H9 (cell line): ENCODE data around the gene EFNA3. TPM values are rescaled to one million over a fixed set of nuclear protein-coding genes. Genes with fewer than 3 reads are reported as not detected.

Source experiments
- DNase-seq: peaks from one replicate; pipeline ENCODE4 v3.0.0-alpha.2; 2017
- H2AFZ ChIP-seq: one replicate; pipeline ENCODE4 v1.6.1; 2013; ENCODE audit warnings: mild to moderate bottlenecking, low read length, control low read depth, moderate library complexity
- H2AK5ac ChIP-seq: 2 replicates; pipeline ENCODE4 v1.6.1; 2013; ENCODE audit warnings: low read length, control low read depth, mixed read lengths; ENCODE audit not compliant: insufficient read length
- H2BK120ac ChIP-seq: one replicate; pipeline ENCODE4 v1.6.1; 2013; ENCODE audit warnings: low read depth, mild to moderate bottlenecking, low read length, control low read depth, inconsistent platforms; ENCODE audit not compliant: poor library complexity, severe bottlenecking
- H2BK12ac ChIP-seq: 2 replicates; pipeline ENCODE4 v1.6.1; 2013; ENCODE audit warnings: low read length, control low read depth, mixed read lengths, low read depth; ENCODE audit not compliant: insufficient read length
- H2BK15ac ChIP-seq: 2 replicates; pipeline ENCODE4 v1.6.1; 2013; ENCODE audit warnings: low read depth, low read length, control low read depth
- H2BK20ac ChIP-seq: one replicate; pipeline ENCODE4 v1.6.1; 2013; ENCODE audit warnings: low read depth, mild to moderate bottlenecking, low read length, control low read depth, inconsistent platforms; ENCODE audit not compliant: poor library complexity, severe bottlenecking
- H2BK5ac ChIP-seq: 2 replicates; pipeline ENCODE4 v1.6.1; 2013; ENCODE audit warnings: low read length, control low read depth, mixed read lengths; ENCODE audit not compliant: insufficient read length
- H3K14ac ChIP-seq: 2 replicates; pipeline ENCODE4 v1.6.1; 2013; ENCODE audit warnings: low read length, control low read depth; ENCODE audit not compliant: insufficient read depth
- H3K18ac ChIP-seq: 2 replicates; pipeline ENCODE4 v1.6.1; 2013; ENCODE audit warnings: low read depth, mild to moderate bottlenecking, mixed read lengths, low read length, control low read depth; ENCODE audit not compliant: insufficient read length
- H3K23ac ChIP-seq: 2 replicates; pipeline ENCODE4 v1.6.1; 2013; ENCODE audit warnings: low read length, control low read depth, mixed read lengths, low read depth; ENCODE audit not compliant: insufficient read length
- H3K23me2 ChIP-seq: 2 replicates; pipeline ENCODE4 v1.6.1; 2013; ENCODE audit warnings: low read depth, mild to moderate bottlenecking, mixed read lengths, low read length, control low read depth; ENCODE audit not compliant: insufficient read length, poor library complexity, severe bottlenecking
- H3K27ac ChIP-seq: 2 replicates; pipeline ENCODE4 v1.5.1; 2013; ENCODE audit warnings: low read length, control low read depth, mixed read lengths, low read depth; ENCODE audit not compliant: insufficient read length
- H3K27me3 ChIP-seq: 2 replicates; pipeline ENCODE4 v1.6.1; 2013; ENCODE audit warnings: low read length, control low read depth, inconsistent platforms; ENCODE audit not compliant: insufficient read depth
- H3K4ac ChIP-seq: 2 replicates; pipeline ENCODE4 v1.6.1; 2013; ENCODE audit warnings: low read depth, mild to moderate bottlenecking, control low read depth, inconsistent platforms, low read length, moderate library complexity
- H3K4me1 ChIP-seq: 2 replicates; pipeline ENCODE4 v1.6.1; 2013; ENCODE audit warnings: low read length, control low read depth, inconsistent platforms; ENCODE audit not compliant: insufficient read depth
- H3K4me2 ChIP-seq: 2 replicates; pipeline ENCODE4 v1.6.1; 2013; ENCODE audit warnings: low read length, control low read depth, mixed read lengths; ENCODE audit not compliant: insufficient read length, insufficient read depth
- H3K56ac ChIP-seq: 2 replicates; pipeline ENCODE4 v1.6.1; 2013; ENCODE audit warnings: low read depth, mild to moderate bottlenecking, mixed read lengths, low read length, control low read depth; ENCODE audit not compliant: insufficient read length
- H3K79me1 ChIP-seq: 2 replicates; pipeline ENCODE4 v1.6.1; 2013; ENCODE audit warnings: low read depth, mild to moderate bottlenecking, moderate library complexity, low read length, control low read depth, inconsistent platforms; ENCODE audit not compliant: insufficient read depth, poor library complexity, severe bottlenecking
- H3K79me2 ChIP-seq: 2 replicates; pipeline ENCODE4 v1.6.1; 2013; ENCODE audit warnings: low read length, control low read depth, inconsistent platforms; ENCODE audit not compliant: insufficient read depth
- H3K9ac ChIP-seq: 2 replicates; pipeline ENCODE4 v1.6.1; 2013; ENCODE audit warnings: low read length, control low read depth, mixed read lengths; ENCODE audit not compliant: insufficient read length; ENCODE audit errors: extremely low read depth
- H3K9me3 ChIP-seq: one replicate; pipeline ENCODE4 v1.6.1; 2013; ENCODE audit warnings: low read depth, low read length, inconsistent platforms; ENCODE audit not compliant: control insufficient read depth
- H3T11ph ChIP-seq: one replicate; pipeline ENCODE4 v1.6.1; 2013; ENCODE audit warnings: mild to moderate bottlenecking, low read length, control low read depth, inconsistent platforms
- H4K20me1 ChIP-seq: one replicate; pipeline ENCODE4 v1.6.1; 2013; ENCODE audit not compliant: control insufficient read depth, insufficient read length, insufficient read depth
- H4K5ac ChIP-seq: 2 replicates; pipeline ENCODE4 v1.6.1; 2013; ENCODE audit warnings: low read depth, mild to moderate bottlenecking, mixed read lengths, low read length, control low read depth; ENCODE audit not compliant: insufficient read length
- H4K8ac ChIP-seq: replicated peaks from 2 replicates; pipeline ENCODE4 v1.6.1; 2013; ENCODE audit warnings: low read length, control low read depth, mixed read lengths, low read depth; ENCODE audit not compliant: insufficient read length
- H4K91ac ChIP-seq: 2 replicates; pipeline ENCODE4 v1.6.1; 2013; ENCODE audit warnings: low read depth, mild to moderate bottlenecking, moderate library complexity, mixed read lengths, low read length, control low read depth; ENCODE audit not compliant: insufficient read length
- H3K27ac Mint-ChIP-seq, 3 experiments: 2 replicates in 2 of 3; 3 replicates in 1 of 3; pipeline ENCODE4 v1.8.0; 2020 to 2021; ENCODE audit warnings: mixed read lengths in 3 of 3, mild to moderate bottlenecking in 1 of 3, moderate library complexity in 1 of 3
- H3K27me3 Mint-ChIP-seq: 2 replicates; pipeline ENCODE4 v1.8.0; 2021; ENCODE audit warnings: low read depth, mild to moderate bottlenecking, moderate library complexity, mixed read lengths
- H3K36me3 Mint-ChIP-seq, 3 experiments: 2 replicates in 2 of 3; 3 replicates in 1 of 3; pipeline ENCODE4 v1.8.0; 2020 to 2021; ENCODE audit warnings: low read depth in 3 of 3, mixed read lengths in 3 of 3; ENCODE audit not compliant: insufficient read depth in 1 of 3
- H3K4me1 Mint-ChIP-seq, 2 experiments: 2 replicates each; pipeline ENCODE4 v1.8.0; 2020; ENCODE audit warnings: mixed read lengths in 2 of 2
- H3K4me3 Mint-ChIP-seq, 2 experiments: 2 replicates in 1 of 2; 3 replicates in 1 of 2; pipeline ENCODE4 v1.8.0; 2020 to 2021; ENCODE audit warnings: mild to moderate bottlenecking in 2 of 2, mixed read lengths in 2 of 2, moderate library complexity in 1 of 2
- H3K9me3 Mint-ChIP-seq, 2 experiments: 2 replicates in 1 of 2; 3 replicates in 1 of 2; pipeline ENCODE4 v1.8.0; 2020; ENCODE audit warnings: mild to moderate bottlenecking in 2 of 2, mixed read lengths in 2 of 2, moderate library complexity in 1 of 2
- CTCF ChIP-seq: fragments of 200-600 bp; sonication (generic); conservative IDR thresholded peaks from 3 replicates; pipeline ENCODE4 v1.8.0; 2021; ENCODE audit warnings: antibody characterized with exemption, mild to moderate bottlenecking
- WGBS: extraction: QIAGEN DNeasy Blood & Tissue Kit; methylation state at CpG from one replicate; pipeline ENCODE4 v1.1.7; 2013; ENCODE audit warnings: missing lambda C conversion rate, low lambda C conversion rate, mixed read lengths; ENCODE audit not compliant: insufficient read length; ENCODE audit errors: extremely low coverage; 5-methylcytosine and 5-hydroxymethylcytosine counted together
- total RNA-seq: library from RNA; stranded (reverse); gene quantifications from 2 replicates; pipeline ENCODE4 v1.2.1, GENCODE V29; 2021

EFNA3 gene
- total RNA-seq, 1 experiment from 2014 or later: 3.9 TPM

GRCh38 chr1:155063550-155064110 is 15.0 kb upstream of the EFNA3 start, which contains the start of gene EFNA4:
Gene EFNA4 (plus strand): TSS chr1:155063740. CDS start chr1:155063824, 84 bp downstream.
- peaks cover 18 to 29% of the 10 kb centered on the region in 2 experiments for H3K4me1 Mint-ChIP-seq
- H3K4me3 Mint-ChIP-seq: peak within 1 kb of the TSS; percentile 66 to 85
- no peak for TF ChIP-seq CTCF
- Histone ChIP-seq H4K5ac (no peak within 1 kb of the TSS), H2AK5ac (no peak within 1 kb of the TSS), H3K79me2 (no peaks in the 10 kb centered on the region; the same call in 1 of the 2 replicates), H3K23me2 (peaks cover 17% of the 10 kb centered on the region), H3K27me3 (no peaks in the 10 kb centered on the region), H4K20me1 (no peaks in the 10 kb centered on the region), H3K9ac (peak within 1 kb of the TSS; percentile 49), H2BK15ac (no peak within 1 kb of the TSS), H3T11ph (no peak within 1 kb of the TSS), H3K9me3 (no peaks in the 10 kb centered on the region), H4K8ac (no peak within 1 kb of the TSS), H3K14ac (peak within 1 kb of the TSS; percentile 93), H4K91ac (no peak within 1 kb of the TSS), H3K18ac (peak within 1 kb of the TSS; percentile 96), H3K4ac (no peak within 1 kb of the TSS), H3K79me1 (no peaks in the 10 kb centered on the region), H3K4me2 (peak within 1 kb of the TSS; percentile 82), H2AFZ (no peak within 1 kb of the TSS), H3K23ac (no peak within 1 kb of the TSS), H2BK120ac (no peak within 1 kb of the TSS), H2BK5ac (no peak within 1 kb of the TSS), H3K4me1 (peaks cover 3% of the 10 kb centered on the region; the same call in 1 of the 2 replicates), H2BK20ac (no peak within 1 kb of the TSS), H2BK12ac (no peak within 1 kb of the TSS), H3K27ac (no peak within 1 kb of the TSS), H3K56ac (no peak within 1 kb of the TSS)
- peak within 1 kb of the TSS; percentile 77 to 91 (median 78) for H3K27ac Mint-ChIP-seq
- peak; percentile 95 for DNase-seq
- no peaks in the 10 kb centered on the region; a peak in 1 of 5 replicates for H3K9me3 Mint-ChIP-seq
- no CpG with 5 or more reads among the region's 57 CpGs for WGBS
- H3K36me3 Mint-ChIP-seq: peaks cover 8 to 27% (median 23%) of the 10 kb centered on the region in 3 experiments
- peaks cover 2% of the 10 kb centered on the region for H3K27me3 Mint-ChIP-seq
